GM21723 (cell line): ENCODE results near the gene COLGALT1.
"Not testable (repeated sequence)": the region's sequence is repeated elsewhere in the genome, so short reads cannot be mapped to it uniquely, and the experiment has no call there.

Experiments
- ATAC-seq: cut with Tn5 transposase; IDR thresholded peaks from one replicate; pipeline ENCODE4 v1.9.1; 2021; ENCODE audit warnings: mild to moderate bottlenecking, moderate library complexity; ENCODE audit not compliant: unreplicated experiment

Gene COLGALT1

GRCh38 chr19:17590866-17591265, 35.4 kb downstream of the COLGALT1 start:
- ATAC-seq: no peak

GRCh38 chr19:17594296-17594695, 38.8 kb downstream of the COLGALT1 start:
- not testable (repeated sequence) for ATAC-seq

- not testable (repeated sequence) for ATAC-seq
Observed at GRCh38 chr19:17598063-17598462, 42.6 kb downstream of the COLGALT1 start.

- ATAC-seq: no peak
Observed at GRCh38 chr19:17598953-17599352, 43.5 kb downstream of the COLGALT1 start.

- ATAC-seq: no peak
Observed at GRCh38 chr19:17599780-17600179, 44.3 kb downstream of the COLGALT1 start.

- no peak for ATAC-seq
Observed at GRCh38 chr19:17601683-17602082, 46.2 kb downstream of the COLGALT1 start.

GRCh38 chr19:17602217-17602616, 46.8 kb downstream of the COLGALT1 start:
- no peak for ATAC-seq

- no peak for ATAC-seq
Observed at GRCh38 chr19:17602872-17603510, 47.5 kb downstream of the COLGALT1 start.

GRCh38 chr19:17604372-17605025, 49.0 kb downstream of the COLGALT1 start:
- no peak for ATAC-seq

GRCh38 chr19:17605117-17605516, 49.7 kb downstream of the COLGALT1 start:
- ATAC-seq: no peak

- ATAC-seq: peak; percentile 69
Observed at GRCh38 chr19:17605761-17606589, 50.5 kb downstream of the COLGALT1 start.

GRCh38 chr19:17606590-17607185, 51.2 kb downstream of the COLGALT1 start:
- no peak for ATAC-seq

- no peak for ATAC-seq
Observed at GRCh38 chr19:17607936-17608335, 52.5 kb downstream of the COLGALT1 start.

- ATAC-seq: no peak
Observed at GRCh38 chr19:17610384-17610783, 54.9 kb downstream of the COLGALT1 start.

- no peak for ATAC-seq
Observed at GRCh38 chr19:17611462-17612244, 56.2 kb downstream of the COLGALT1 start.

- ATAC-seq: no peak
Observed at GRCh38 chr19:17614476-17614875, 59.0 kb downstream of the COLGALT1 start.

- ATAC-seq: no peak
Observed at GRCh38 chr19:17615889-17616685, 60.6 kb downstream of the COLGALT1 start.

- no peak for ATAC-seq
Observed at GRCh38 chr19:17616686-17616960, 61.2 kb downstream of the COLGALT1 start.

- ATAC-seq: no peak
Observed at GRCh38 chr19:17616961-17617806, 61.7 kb downstream of the COLGALT1 start.
